Measurements from ENCODE around the gene LRRC1.

LRRC1 gene

DNA sequence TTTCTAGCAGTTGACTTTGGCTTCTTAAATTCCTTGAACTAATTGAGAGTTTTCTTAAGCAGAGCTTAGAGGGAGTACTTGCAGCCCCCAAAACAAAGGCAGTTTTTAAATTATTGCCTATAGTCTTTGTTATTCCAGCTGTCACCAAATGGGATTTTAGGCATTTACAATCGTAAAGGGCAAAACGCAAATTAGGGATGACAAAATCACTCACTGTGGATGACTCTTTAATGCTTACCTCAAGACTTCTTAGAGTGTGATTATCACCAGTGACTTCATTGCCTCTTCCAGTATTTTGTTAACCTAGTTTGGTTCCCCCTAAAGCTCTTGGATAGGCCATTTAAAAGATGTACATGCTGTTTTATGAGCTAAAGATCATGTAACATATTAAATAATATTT, 126.8 kb downstream of the LRRC1 start:
- DNase-seq (ENCODE audit: low read depth in 2 of 3, low spot score in 1 of 3): no peak

DNA sequence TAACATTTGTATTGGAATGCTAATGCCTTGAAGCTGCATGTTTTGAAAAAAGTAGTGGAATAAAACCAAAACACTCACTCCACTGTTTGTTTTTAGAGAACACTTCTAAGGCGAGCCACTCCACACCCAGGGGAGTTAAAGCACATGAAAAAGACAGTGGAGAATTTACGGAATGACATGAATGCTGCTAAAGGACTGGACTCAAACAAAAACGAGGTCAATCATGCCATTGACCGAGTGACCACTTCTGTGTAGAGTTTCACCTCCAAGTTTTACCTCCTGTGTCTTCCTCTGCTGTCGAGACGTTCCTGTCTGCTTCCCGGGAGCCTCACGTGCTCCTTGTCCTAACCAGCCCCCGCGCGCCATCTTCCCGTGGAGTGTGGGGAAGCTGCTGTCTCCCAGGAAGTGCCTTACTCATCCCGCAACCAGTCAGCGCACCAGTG, 127.8 kb downstream of the LRRC1 start:
- no peak for DNase-seq (ENCODE audit: low read depth in 2 of 3, low spot score in 1 of 3)

DNA sequence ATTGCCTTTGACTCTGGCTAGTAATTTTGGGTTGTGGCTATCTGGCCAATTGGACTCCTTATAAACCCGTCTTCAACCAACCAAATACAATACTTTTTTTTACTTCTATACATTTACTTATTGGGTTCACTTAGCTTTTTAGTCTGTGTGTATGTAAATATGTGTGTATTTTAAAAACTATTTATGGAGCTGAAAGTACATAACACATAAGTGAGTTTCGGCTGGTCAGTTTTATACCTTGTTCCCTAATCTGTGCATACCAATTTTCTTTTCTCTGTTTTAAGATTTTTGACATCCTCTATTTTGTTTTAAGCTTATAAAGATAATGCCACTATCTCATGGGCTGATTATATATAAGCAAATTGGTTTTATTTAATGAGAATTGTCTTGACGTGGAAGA, 129.5 kb downstream of the LRRC1 start:
- no peak for DNase-seq (ENCODE audit: low read depth in 2 of 3, low spot score in 1 of 3)

DNA sequence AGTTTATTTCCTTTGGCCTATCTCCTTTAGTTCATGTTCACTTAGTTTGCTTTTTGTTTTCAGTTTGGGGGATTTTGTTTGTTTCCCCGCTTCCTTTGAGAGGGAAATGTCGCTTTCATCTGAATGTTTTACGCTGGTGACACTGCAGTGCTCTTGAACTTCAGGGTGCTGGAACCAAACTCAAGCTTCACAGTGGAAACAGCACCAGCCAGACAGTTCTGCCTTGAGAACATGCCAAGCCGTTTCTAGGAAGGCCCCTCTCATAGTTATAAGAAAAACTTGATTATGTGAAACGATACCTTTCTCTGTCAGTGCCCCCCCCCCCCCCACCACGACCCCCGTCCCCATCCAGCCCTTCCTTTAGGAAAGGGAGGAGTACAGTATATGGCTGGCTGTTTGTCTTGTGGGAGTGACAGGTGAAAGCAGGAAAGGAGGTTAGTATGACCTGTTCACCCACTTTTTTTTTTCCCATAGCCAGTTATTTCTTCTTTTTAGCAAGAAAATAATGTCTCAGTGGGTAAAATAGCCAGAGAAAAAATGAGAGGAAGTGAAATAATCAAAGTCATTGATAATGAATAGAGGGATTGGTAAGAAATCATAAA, 130.1 kb downstream of the LRRC1 start:
- no peak for DNase-seq (ENCODE audit: low read depth in 2 of 3, low spot score in 1 of 3)

DNA sequence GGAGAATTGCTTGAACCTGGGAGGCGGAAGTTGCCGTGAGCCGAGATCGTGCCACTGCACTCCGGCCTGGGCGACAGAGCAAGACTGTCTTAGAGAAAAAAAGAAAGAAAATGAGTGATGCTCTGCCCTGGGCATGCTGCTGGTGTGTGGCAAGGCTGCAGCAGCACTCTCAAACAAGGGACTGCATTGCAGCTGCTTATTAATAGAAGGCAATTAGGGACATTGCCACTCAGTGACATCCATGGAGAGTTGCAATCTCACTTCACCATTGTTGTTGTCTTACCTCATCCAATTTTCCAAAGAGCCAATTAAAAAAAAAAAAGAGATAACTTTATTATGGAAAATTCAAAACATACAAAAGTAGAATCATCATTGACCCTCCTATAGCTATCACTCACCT, 131.1 kb downstream of the LRRC1 start:
- DNase-seq (ENCODE audit: low read depth in 2 of 3, low spot score in 1 of 3): no peak

DNA sequence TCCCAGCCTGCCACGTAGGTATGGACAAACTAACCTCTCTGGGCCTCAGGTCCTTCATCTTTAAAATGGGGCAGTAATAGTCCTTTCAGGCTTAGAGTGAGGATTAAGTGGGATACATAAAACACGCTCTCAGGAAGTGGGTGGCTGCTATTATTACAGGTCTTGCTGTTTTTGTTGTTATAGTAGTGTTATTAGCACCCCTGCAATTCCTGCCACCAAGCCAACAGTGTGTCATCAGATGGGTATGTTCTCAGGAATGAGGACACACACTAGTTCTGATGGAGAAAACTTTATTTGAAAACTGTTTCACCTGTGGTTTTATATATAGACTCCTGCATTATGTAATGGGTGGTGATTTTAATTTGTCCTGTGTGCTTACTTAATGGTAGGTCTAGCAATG, 131.7 kb downstream of the LRRC1 start:
- DNase-seq (ENCODE audit: low read depth in 2 of 3, low spot score in 1 of 3): no peak

DNA sequence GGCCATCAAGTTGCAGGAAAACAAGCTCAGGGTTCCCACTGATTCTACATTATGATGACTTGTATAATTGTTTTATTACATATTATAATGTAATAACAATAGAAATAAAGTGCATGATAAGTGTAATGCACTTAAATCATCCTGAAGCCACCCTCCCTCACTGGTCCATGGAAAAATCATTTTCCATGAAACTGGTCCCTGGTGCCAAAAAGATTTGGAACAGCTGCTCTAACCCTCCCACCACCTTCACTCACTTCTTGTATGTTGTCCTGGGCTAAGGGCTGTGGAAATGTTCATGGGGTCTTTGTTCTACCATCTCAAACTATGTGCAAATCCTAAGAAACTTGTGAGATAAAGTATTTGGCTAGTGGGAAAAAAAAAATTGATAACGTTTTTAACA, 133.8 kb downstream of the LRRC1 start:
- DNase-seq (ENCODE audit: low read depth in 2 of 3, low spot score in 1 of 3): no peak

DNA sequence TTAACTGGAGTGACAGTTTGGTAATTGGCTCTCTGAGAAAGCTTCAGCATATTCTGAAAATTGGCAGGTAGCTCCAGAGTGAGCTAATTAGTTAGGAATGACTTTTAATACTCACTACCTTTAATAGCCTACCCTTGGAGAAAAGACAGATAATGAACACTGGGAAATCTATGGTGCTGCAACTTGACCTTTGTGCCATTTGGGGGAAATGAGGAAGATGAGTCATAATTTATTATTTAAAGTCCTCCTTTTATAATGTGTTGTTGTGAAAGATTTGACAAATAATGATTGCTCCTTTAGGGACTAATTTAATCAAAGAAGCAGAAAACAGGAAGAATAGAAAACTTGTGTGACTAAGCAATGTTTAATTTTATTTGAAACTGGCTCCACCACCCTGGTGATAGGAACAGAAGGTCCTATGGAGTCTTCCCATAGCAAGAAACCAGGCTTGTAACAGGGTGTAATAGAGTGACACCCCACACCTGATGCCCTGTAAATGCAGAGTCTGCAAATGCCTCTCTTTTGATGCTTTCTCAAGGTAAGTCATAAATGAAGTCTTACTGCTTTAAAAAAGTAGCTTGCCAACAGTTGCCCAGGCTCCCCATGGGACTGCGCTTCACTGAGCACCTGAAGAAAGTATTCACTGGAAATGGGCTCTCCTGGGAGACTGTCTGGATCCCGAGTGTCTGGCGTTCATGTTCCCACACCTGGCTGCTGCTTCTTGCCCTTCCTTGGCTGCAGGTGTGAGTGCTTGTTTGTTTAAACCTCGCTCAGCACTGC, 134.4 kb downstream of the LRRC1 start:
- DNase-seq (ENCODE audit: low read depth in 2 of 3, low spot score in 1 of 3): no peak

DNA sequence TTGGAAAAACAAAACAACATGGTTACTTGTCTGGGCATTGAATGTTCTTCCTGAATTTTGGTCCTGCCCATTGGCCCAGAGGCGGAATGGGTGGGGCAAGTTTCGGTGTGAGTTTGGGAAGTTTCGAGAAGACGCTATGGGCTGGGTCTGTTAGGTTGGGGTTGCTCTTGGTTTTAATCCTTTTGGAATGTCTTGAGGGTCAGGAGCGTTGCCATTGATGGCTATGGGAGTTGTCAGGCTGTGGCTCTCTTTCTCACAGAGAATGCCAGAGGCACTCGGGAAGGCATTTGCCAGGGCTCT, 135.0 kb downstream of the LRRC1 start:
- no peak for DNase-seq (ENCODE audit: low read depth in 2 of 3, low spot score in 1 of 3)

DNA sequence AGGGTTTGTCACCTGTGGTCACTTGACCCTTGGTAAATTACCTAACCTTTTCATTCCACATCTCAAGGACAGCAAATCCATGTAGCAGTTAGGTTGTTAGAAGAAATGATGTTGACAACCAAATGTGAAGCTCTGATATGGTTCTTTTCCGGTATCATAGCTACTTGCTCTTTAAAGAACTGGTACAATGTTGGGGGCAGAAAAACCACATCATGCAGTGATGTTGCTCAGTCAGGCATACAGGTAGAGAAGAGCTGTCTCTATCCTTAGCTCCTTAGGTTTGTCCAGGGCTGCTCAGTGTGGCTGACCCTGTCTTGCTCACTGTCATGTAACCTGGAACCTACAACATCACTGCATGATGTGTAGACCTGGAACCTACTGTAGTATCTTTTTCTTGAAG, 135.5 kb downstream of the LRRC1 start:
- DNase-seq (ENCODE audit: low read depth in 2 of 3, low spot score in 1 of 3): no peak

DNA sequence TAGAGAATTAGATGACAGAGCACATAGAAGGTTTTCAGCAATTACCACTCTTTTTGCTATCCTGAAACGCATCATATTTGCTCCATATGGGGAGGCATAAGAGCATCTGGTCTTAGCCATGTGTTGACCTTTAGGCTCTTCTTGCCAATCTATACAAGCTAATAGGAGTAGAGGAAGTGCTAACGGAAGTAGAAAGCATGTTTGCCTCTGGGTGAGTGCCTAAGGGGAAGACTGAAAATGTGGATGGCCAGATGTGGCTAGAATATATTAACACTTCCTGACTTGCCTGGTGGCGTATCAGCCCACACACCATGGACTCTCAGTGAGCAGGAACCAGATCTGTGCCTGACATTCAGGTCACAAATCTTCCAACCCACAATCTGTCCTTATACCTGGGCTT, 136.3 kb downstream of the LRRC1 start:
- no peak for DNase-seq (ENCODE audit: low read depth in 2 of 3, low spot score in 1 of 3)

DNA sequence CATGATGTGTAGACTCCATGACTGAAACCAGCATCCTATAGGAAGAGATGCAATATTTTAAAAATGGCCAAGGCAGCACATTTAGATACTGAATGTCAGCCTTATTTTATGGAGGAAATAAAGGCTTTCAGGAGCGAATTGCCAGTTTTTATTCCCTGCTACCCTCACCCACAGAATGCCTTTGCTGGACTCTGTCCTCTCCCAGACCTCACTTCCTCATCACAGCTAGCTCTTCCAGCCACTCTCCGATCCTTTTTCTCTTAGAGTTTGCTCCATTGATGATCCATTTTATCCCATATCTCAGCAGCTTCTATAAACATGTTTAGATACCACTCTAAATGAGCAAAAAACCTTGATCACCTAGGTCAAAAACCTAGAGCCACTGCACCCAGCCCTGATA, 137.7 kb downstream of the LRRC1 start:
- no peak for DNase-seq (ENCODE audit: low read depth in 2 of 3, low spot score in 1 of 3)

DNA sequence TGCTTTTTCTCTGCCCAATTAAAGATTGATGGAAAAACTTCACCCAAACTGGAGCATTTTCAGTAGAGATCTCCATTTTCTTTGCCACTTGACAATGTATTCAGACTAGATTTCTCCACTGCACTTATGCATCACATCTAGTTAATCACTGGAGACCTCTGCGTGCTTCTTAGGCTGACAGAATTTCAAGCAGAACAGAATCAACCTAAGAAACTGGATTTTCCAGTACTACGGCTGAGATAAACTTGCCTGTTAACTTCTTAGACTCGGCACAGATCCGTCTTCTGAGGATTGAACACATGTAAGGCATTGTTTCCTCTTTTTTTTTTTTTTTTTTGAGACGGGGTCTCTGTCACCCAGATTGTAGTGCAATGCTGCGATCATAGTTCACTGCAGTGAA, 139.2 kb downstream of the LRRC1 start:
- no peak for DNase-seq (ENCODE audit: low read depth in 2 of 3, low spot score in 1 of 3)

DNA sequence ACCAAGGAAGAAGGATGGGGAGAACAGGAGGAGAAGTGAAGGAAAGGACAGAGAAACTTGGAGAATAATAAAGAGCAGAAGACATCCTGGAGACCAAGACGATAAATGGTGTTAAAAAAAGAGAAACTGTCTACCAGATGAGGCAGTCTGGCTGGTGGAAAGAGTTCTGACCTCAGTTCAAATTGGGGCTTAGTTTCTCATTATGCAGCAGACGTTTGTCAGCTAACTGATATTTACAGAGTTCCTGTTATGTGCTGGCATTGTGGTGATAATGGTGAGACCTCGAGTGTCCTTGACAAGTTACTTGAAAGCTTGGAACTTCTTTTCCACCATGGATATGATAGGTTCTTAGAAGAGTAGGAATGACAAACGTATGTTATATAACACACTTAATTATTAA, 142.7 kb downstream of the LRRC1 start:
- DNase-seq (ENCODE audit: low read depth in 2 of 3, low spot score in 1 of 3): no peak

DNA sequence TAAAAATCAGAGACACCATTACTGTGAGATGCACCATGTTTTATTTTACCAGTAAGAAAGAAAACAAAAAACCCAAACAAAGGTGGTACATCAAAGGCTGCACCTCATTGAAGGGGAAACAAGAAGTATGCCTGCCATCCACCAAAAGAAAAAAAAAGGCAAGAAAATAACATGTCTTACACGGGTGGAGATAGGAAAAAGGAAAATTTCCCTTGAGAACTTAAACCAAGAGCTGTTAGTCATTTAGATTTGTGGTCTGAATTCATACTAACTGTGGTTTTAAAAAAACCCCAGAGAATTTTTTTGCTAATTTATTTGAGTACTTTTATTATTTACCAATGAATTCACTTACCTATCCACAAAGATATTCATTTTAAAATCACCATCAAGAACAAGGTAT, 144.0 kb downstream of the LRRC1 start:
- no peak for DNase-seq (ENCODE audit: low read depth in 2 of 3, low spot score in 1 of 3)

DNA sequence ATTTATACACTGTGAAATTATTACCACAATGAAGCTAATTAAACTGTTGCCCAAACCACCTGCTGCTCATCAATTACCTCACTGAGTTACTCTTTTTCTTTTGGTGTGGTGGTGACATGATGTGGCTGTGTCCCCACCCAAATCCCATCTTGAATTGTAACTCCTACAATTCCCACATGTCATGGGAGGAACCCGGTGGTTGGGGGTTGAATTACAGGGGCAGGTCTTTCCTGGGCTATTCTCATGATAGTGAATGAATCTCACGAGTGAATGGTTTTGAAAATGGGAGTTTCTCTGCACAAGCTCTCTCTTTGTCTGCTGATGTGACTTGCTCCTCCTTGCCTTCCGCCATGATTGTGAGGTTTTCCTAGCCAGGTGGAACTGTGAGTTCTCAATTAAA, 145.0 kb downstream of the LRRC1 start:
- no peak for DNase-seq (ENCODE audit: low read depth in 2 of 3, low spot score in 1 of 3)

DNA sequence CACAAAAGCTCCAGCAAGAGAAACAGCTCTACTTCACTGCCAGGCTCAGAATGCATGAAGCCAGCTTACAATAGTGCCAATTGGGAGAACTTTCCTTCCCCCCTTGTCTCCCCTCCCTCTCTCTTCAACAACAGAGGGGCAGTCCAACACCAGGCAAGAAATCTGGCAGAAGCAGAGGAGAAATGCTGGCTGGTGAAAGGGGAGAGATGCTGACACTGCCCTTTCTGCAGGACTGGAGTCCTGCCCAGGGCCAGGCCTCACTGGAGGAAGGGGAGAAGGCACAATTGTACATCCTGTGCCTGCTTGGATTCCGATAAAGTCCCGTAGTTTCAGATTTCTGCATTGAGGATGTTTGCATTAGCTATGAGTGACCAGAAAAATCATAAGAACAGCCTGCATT, 148.6 kb downstream of the LRRC1 start:
- DNase-seq (ENCODE audit: low read depth in 2 of 3, low spot score in 1 of 3): no peak

DNA sequence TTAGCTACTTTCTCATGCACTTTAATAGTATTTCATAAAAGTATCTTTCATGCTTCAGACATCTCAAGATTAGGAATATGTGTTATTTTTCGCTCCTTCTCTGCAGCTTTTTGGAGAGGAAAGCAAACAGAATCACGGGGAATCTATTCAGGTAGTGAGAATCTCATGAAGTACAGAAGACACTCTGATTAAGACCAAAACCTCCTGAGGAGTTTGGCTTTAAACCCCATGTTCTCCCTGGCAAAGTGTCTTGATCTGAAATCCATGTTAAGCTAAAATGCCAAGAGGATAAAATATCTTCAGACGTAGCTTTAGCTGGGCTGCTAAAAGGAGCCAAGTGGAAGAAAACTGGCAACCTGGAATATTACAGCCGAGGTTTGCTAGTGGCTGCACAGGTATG, 149.3 kb downstream of the LRRC1 start:
- no peak for DNase-seq (ENCODE audit: low read depth in 2 of 3, low spot score in 1 of 3)

DNA sequence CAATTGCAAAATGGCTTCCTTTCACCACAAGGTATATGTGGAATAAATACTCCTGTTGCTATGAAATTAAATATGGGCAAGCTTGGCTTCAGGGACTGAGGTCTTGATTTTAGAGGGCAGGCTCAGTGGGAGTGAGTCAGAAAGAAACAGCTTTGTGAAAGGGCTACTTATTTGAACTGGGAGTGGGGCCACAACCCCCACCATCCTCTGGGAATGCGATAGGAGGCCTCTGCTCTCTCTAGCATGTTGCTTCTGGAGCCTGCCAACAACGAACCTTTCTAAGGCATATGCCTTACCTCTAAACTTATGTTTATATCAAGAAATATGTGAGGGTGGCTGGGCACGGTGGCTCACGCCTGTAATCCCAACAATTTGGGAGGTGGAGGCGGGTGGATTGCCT, 149.7 kb downstream of the LRRC1 start:
- DNase-seq (ENCODE audit: low read depth in 2 of 3, low spot score in 1 of 3): no peak

DNA sequence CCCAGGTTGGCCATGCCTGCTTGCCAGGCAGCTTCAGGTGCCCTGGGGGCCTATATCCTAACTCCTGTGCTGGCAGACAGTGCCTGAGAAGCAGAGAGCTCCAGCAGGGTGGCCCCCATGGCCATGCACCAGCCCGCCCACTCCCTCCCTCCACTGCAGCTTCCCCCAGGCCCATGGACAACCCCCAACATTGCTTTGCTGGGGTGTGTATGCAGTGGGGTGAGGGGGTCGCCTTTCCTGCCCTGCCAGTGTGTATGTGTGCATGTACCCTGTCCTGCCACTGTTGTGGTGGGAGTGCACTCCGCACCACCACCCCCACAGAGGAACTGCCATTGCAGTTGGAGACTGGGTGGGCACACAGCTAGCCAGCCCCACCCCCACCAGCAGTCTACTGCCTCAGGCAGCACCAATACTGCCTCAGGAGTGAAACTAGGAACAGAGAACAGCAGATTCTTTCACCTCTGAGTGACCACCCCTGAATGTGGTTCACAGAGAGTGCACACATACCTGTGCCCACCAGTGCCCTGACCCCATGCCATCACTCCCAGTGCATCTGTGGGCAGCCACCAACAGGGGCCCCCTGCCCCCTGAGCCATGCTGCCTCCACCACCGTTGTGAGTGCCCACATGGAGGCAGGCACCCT, 151.1 kb downstream of the LRRC1 start:
- no peak for DNase-seq (ENCODE audit: low read depth in 2 of 3, low spot score in 1 of 3)

DNA sequence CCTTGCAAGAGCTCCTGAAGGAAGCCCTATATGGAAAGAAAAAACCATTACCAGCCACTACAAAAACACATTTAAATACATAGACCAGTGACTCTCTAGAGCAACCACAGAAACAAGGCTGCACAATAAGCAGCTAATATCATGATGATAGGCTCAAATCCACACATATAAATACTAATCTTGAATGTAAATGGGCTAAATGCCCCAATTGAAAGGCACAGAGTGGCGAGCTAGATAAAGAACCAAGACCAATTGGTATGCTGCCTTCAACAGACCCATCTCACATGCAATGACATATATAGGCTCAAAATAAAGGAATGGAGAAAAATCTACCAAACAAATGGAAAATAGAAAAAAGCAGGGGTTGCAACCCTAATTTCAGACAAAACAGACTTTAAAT, 153.0 kb downstream of the LRRC1 start:
- DNase-seq (ENCODE audit: low read depth in 2 of 3, low spot score in 1 of 3): no peak

DNA sequence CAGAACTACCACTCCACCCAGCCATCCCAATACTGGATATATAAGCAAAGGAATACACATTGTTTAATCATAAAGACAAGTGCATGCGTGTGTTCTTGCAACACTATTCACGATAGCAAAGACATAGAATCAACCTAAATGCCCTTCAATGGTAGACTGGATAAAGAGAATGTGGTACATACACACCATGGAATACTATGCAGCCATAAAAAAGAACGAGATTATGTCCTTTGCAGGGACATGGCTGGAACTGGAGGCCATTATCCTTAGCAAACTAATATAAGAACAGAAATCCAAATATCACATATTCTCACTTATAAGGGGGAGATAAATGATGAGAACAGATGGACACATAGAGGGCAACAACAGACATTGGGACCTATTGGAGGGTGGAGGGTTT, 156.6 kb downstream of the LRRC1 start:
- no peak for DNase-seq (ENCODE audit: low read depth in 2 of 3, low spot score in 1 of 3)

Measured in stimulated activated CD4-positive, alpha-beta T cell treated with anti-CD3 and anti-CD28 coated beads, Interleukin-12 subunit alpha, Interleukin-12 subunit beta, amount 100 ng/mL, for 48 hours (primary cell).